Measurements from ENCODE around the gene SIX3.
A peak's percentile ranks its signal among the peaks of the same experiment; 100 is the strongest.

SIX3 gene

GRCh38 chr2:44941551-44942234, at the start of gene SIX3:
Gene SIX3, plus strand, starts transcription at chr2:44941702. Its CDS starts 403 bp downstream, at chr2:44942105.
- DNase-seq (ENCODE audit: insufficient read length, low spot score) (no peak), FAIRE-seq (no peak)
- no peak for TF ChIP-seq POLR2A (IDR thresholded peaks at IDR 0.05; ENCODE audit: low read depth, low read length)

- DNase-seq (ENCODE audit: insufficient read length, low spot score): no peak
- TF ChIP-seq POLR2A (IDR thresholded peaks at IDR 0.05; ENCODE audit: low read depth, low read length): no peak
- no peak for FAIRE-seq
These were observed 47.4 kb upstream of the SIX3 start for GRCh38 chr2:44894058-44894457.

- no peak for TF ChIP-seq POLR2A (IDR thresholded peaks at IDR 0.05; ENCODE audit: low read depth, low read length)
- FAIRE-seq (no peak), DNase-seq (ENCODE audit: insufficient read length, low spot score) (no peak)
These were observed 46.4 kb upstream of the SIX3 start for GRCh38 chr2:44895061-44895460.

- FAIRE-seq (no peak), DNase-seq (ENCODE audit: insufficient read length, low spot score) (no peak)
- no peak for TF ChIP-seq POLR2A (IDR thresholded peaks at IDR 0.05; ENCODE audit: low read depth, low read length)
These were observed 44.1 kb upstream of the SIX3 start for GRCh38 chr2:44897406-44897805.

- no peak for TF ChIP-seq POLR2A (IDR thresholded peaks at IDR 0.05; ENCODE audit: low read depth, low read length)
- FAIRE-seq (no peak), DNase-seq (ENCODE audit: insufficient read length, low spot score) (no peak)
These were observed 39.0 kb upstream of the SIX3 start for GRCh38 chr2:44902217-44903137.

GRCh38 chr2:44904578-44904977, 36.9 kb upstream of the SIX3 start:
- DNase-seq (ENCODE audit: insufficient read length, low spot score) (no peak), FAIRE-seq (no peak)
- TF ChIP-seq POLR2A (IDR thresholded peaks at IDR 0.05; ENCODE audit: low read depth, low read length): no peak

GRCh38 chr2:44906972-44907371, 34.5 kb upstream of the SIX3 start:
- DNase-seq (ENCODE audit: insufficient read length, low spot score) (no peak), FAIRE-seq (no peak)
- TF ChIP-seq POLR2A (IDR thresholded peaks at IDR 0.05; ENCODE audit: low read depth, low read length): no peak

- DNase-seq (ENCODE audit: insufficient read length, low spot score): no peak
- FAIRE-seq: no peak
- TF ChIP-seq POLR2A (IDR thresholded peaks at IDR 0.05; ENCODE audit: low read depth, low read length): no peak
These were observed 31.7 kb upstream of the SIX3 start for GRCh38 chr2:44909831-44910230.

GRCh38 chr2:44912660-44913059, 28.8 kb upstream of the SIX3 start:
- TF ChIP-seq POLR2A (IDR thresholded peaks at IDR 0.05; ENCODE audit: low read depth, low read length): no peak
- no peak for DNase-seq (ENCODE audit: insufficient read length, low spot score)
- FAIRE-seq: no peak

GRCh38 chr2:44916291-44916690, 25.2 kb upstream of the SIX3 start:
- TF ChIP-seq POLR2A (IDR thresholded peaks at IDR 0.05; ENCODE audit: low read depth, low read length): no peak
- FAIRE-seq: no peak
- DNase-seq (ENCODE audit: insufficient read length, low spot score): no peak

GRCh38 chr2:44918095-44918775, 23.3 kb upstream of the SIX3 start:
- TF ChIP-seq POLR2A (IDR thresholded peaks at IDR 0.05; ENCODE audit: low read depth, low read length): no peak
- DNase-seq (ENCODE audit: insufficient read length, low spot score) (peak; percentile 42), FAIRE-seq (no peak)

- FAIRE-seq: no peak
- no peak for DNase-seq (ENCODE audit: insufficient read length, low spot score)
- no peak for TF ChIP-seq POLR2A (IDR thresholded peaks at IDR 0.05; ENCODE audit: low read depth, low read length)
These were observed 20.8 kb upstream of the SIX3 start for GRCh38 chr2:44920751-44921150.

- DNase-seq (ENCODE audit: insufficient read length, low spot score) (no peak), FAIRE-seq (no peak)
- TF ChIP-seq POLR2A (IDR thresholded peaks at IDR 0.05; ENCODE audit: low read depth, low read length): no peak
These were observed 18.7 kb upstream of the SIX3 start for GRCh38 chr2:44922776-44923175.

GRCh38 chr2:44925561-44926136, 15.9 kb upstream of the SIX3 start:
- FAIRE-seq (no peak), DNase-seq (ENCODE audit: insufficient read length, low spot score) (no peak)
- TF ChIP-seq POLR2A (IDR thresholded peaks at IDR 0.05; ENCODE audit: low read depth, low read length): no peak

Measured in H54 (cell line).